Spleen (tissue), 11 donors: Measurements from ENCODE around the gene KCNMB1. TPM values are rescaled to one million over a fixed set of nuclear protein-coding genes. Genes with fewer than 3 reads are reported as not detected.

Experiments used
- DNase-seq: peaks from one replicate; pipeline ENCODE4 v3.0.0-alpha.2; 2020
- H3K27ac ChIP-seq, 8 donors: fragments of 200-600 bp; sonication (generic) in 7 of 8; 1 replicate in 4 of 8; 2 replicates in 4 of 8; pipeline versions ENCODE4 v1.5.0 to v1.8.0; 2016 to 2021; ENCODE audit warnings: inconsistent platforms in 4 of 8, mild to moderate bottlenecking in 4 of 8, moderate library complexity in 1 of 8
- H3K27me3 ChIP-seq, 7 donors: fragments of 200-600 bp; sonication (generic) in 6 of 7; replicated peaks in 1 of 7; 1 replicate in 4 of 7; 2 replicates in 3 of 7; pipeline versions ENCODE4 v1.5.0 to v1.8.0; 2016 to 2021; ENCODE audit warnings: inconsistent platforms in 3 of 7, mild to moderate bottlenecking in 1 of 7
- H3K36me3 ChIP-seq, 6 donors: fragments of 200-600 bp; sonication (generic) in 5 of 6; 1 replicate in 4 of 6; 2 replicates in 2 of 6; pipeline versions ENCODE4 v1.5.0 to v1.8.0; 2016 to 2021; ENCODE audit warnings: inconsistent platforms in 2 of 6
- H3K4me1 ChIP-seq, 6 donors: fragments of 200-600 bp; sonication (generic) in 5 of 6; 1 replicate in 3 of 6; 2 replicates in 3 of 6; pipeline versions ENCODE4 v1.5.0 to v1.8.0; 2016 to 2021; ENCODE audit warnings: inconsistent platforms in 3 of 6
- H3K4me3 ChIP-seq, 8 donors: fragments of 200-600 bp; sonication (generic) in 7 of 8; 1 replicate in 4 of 8; 2 replicates in 4 of 8; pipeline versions ENCODE4 v1.5.0 to v1.8.0; 2016 to 2021; ENCODE audit warnings: inconsistent platforms in 4 of 8, mild to moderate bottlenecking in 4 of 8, moderate library complexity in 2 of 8
- H3K9me3 ChIP-seq, 8 donors: fragments of 200-600 bp; sonication (generic) in 7 of 8; 1 replicate in 4 of 8; 2 replicates in 4 of 8; pipeline versions ENCODE4 v1.5.0 to v1.8.0; 2016 to 2021; ENCODE audit warnings: inconsistent platforms in 4 of 8
- CTCF ChIP-seq, 11 experiments: fragments of 200-600 bp in 7 of 11; fragments of 450-650 bp in 4 of 11; sonication (generic) in 4 of 11; IDR thresholded peaks in 8 of 11; conservative IDR thresholded peaks in 3 of 11; 1 replicate in 7 of 11; 2 replicates in 4 of 11; pipeline versions ENCODE4 v1.4.0 to v1.8.0; 2016 to 2021; ENCODE audit warnings: antibody characterized with exemption in 11 of 11, inconsistent platforms in 4 of 11, mild to moderate bottlenecking in 1 of 11
- POLR2A ChIP-seq, 3 donors: fragments of 450-650 bp; IDR thresholded peaks; one replicate each; pipeline ENCODE4 v1.5.1; 2017; ENCODE audit warnings: antibody characterized with exemption in 3 of 3, mild to moderate bottlenecking in 1 of 3
- POLR2AphosphoS5 ChIP-seq, 3 donors: sonication (generic); formaldehyde crosslinking; IDR thresholded peaks; one replicate each; pipeline ENCODE4 v1.5.1; 2017; ENCODE audit warnings: antibody characterized with exemption in 3 of 3
- WGBS, 5 donors: extraction: QIAGEN DNeasy Blood & Tissue Kit in 3 of 5; methylation state at CpG; one replicate each; pipeline versions ENCODE4 v1.1.5 to v1.1.7; 2013 to 2018; 5-methylcytosine and 5-hydroxymethylcytosine counted together
- intact Hi-C: fragments of 100-400 bp; cut with DNase I; formaldehyde crosslinking; loops from one replicate; pipeline ENCODE4 v1.15.0; 2023; ENCODE audit warnings: low total_unique reads
- polyA plus RNA-seq, 3 donors: library from polyadenylated mRNA; stranded (reverse); fragments of 200-250 nt; gene quantifications; one replicate each; pipeline ENCODE4 v1.2.1, GENCODE V29; 2013
- total RNA-seq, 7 donors: library from RNA; depleted of rRNA in 3 of 7; stranded (reverse); fragments of >200 nt in 3 of 7; fragmentation: NEBNext Ultra II Directional in 4 of 7; extraction: Animal tissue kit (Norgen Biotek cat#: 25700) in 4 of 7; gene quantifications; one replicate each; pipeline versions ENCODE4 v1.1.0 to v1.2.1, GENCODE V29; 2016 to 2021
- donor health status: healthy with polysubstance abuse.
- donor health status: DM: no; HTN: no; CAD: no; lungs with moderate emphysema.
- donor health status: DM: no; HTN: no; CAD: no.
- donor health status: Bipolar disorder and iron deficiency.
- donor health status: healthy.
- donor health status: DM: no; HTN: no; CAD: no.
- donor health status: DM: yes; HTN: yes; CAD: no.

KCNMB1 gene
- total and polyA plus RNA-seq, 10 donors: 0.13 to 2.2 (median 0.77) TPM

- H3K4me1 ChIP-seq: peaks cover 0 to 24% (median 9%) of the 10 kb centered on the region in 6 donors
- H3K36me3 ChIP-seq: no peaks in the 10 kb centered on the region
- H3K4me3 ChIP-seq: no peak overlapping the region
- H3K9me3 ChIP-seq: peaks cover 0 to 3% (median 0%) of the 10 kb centered on the region in 8 donors
- TF ChIP-seq CTCF (IDR thresholded peaks at IDR 0.05 in 8 of 11, conservative IDR thresholded peaks at IDR 0.05 in 3 of 11) (no peak), POLR2AphosphoS5 (IDR thresholded peaks at IDR 0.05) (no peak), POLR2A (IDR thresholded peaks at IDR 0.05) (no peak)
- WGBS, 5 donors: 79 to 93% (median 85%) methylated on average over 2 of the region's 2 CpGs
- no peak for DNase-seq
- no peaks in the 10 kb centered on the region for H3K27me3 ChIP-seq
- H3K27ac ChIP-seq: no peak overlapping the region
- intact Hi-C loops: no loop called here
Measured at GRCh38 chr5:170402508-170402907, 13.3 kb upstream of the KCNMB1 start.

GRCh38 chr5:170397059-170397458 is 7.9 kb upstream of the KCNMB1 start:
- no peak for DNase-seq
- no peaks in the 10 kb centered on the region for H3K36me3 ChIP-seq
- WGBS, 5 donors: 78 to 98% (median 92%) methylated on average over 2 of the region's 2 CpGs
- H3K4me3 ChIP-seq: no peak overlapping the region
- no peak overlapping the region for H3K27ac ChIP-seq
- intact Hi-C loops: no loop called here
- H3K27me3 ChIP-seq: no peaks in the 10 kb centered on the region
- TF ChIP-seq CTCF (IDR thresholded peaks at IDR 0.05 in 8 of 11, conservative IDR thresholded peaks at IDR 0.05 in 3 of 11): no peak
- no peak for TF ChIP-seq POLR2A (IDR thresholded peaks at IDR 0.05)
- no peak for TF ChIP-seq POLR2AphosphoS5 (IDR thresholded peaks at IDR 0.05)
- peaks cover 0 to 3% (median 0%) of the 10 kb centered on the region in 8 donors for H3K9me3 ChIP-seq
- H3K4me1 ChIP-seq: peaks cover 10 to 35% (median 18%) of the 10 kb centered on the region in 6 donors

- intact Hi-C loops: no loop called here
- H3K27me3 ChIP-seq: peaks cover 0 to 7% (median 0%) of the 10 kb centered on the region in 7 donors
- TF ChIP-seq CTCF (IDR thresholded peaks at IDR 0.05 in 8 of 11, conservative IDR thresholded peaks at IDR 0.05 in 3 of 11) (no peak), POLR2A (IDR thresholded peaks at IDR 0.05) (no peak), POLR2AphosphoS5 (IDR thresholded peaks at IDR 0.05) (peak in 2 of 3 donors; percentile 39 to 62)
- peak; percentile 82 for DNase-seq
- 42 to 72% (median 44%) methylated on average over 8 of the region's 8 CpGs for WGBS, 5 donors
- H3K4me3 ChIP-seq: no peak overlapping the region
- H3K4me1 ChIP-seq: peaks cover 10 to 47% (median 26%) of the 10 kb centered on the region in 6 donors
- peak overlapping the region in 7 of 8 donors; percentile 3 to 71 (median 54) for H3K27ac ChIP-seq
- no peaks in the 10 kb centered on the region for H3K36me3 ChIP-seq
- no peaks in the 10 kb centered on the region for H3K9me3 ChIP-seq
Measured at GRCh38 chr5:170393958-170394357, 4.8 kb upstream of the KCNMB1 start.

- H3K36me3 ChIP-seq: no peaks in the 10 kb centered on the region
- H3K4me3 ChIP-seq: peak overlapping the region in 1 of 8 donors; percentile 28
- H3K4me1 ChIP-seq: peaks cover 10 to 54% (median 28%) of the 10 kb centered on the region in 6 donors
- intact Hi-C loops: no loop called here
- TF ChIP-seq POLR2A (IDR thresholded peaks at IDR 0.05) (no peak), CTCF (IDR thresholded peaks at IDR 0.05 in 8 of 11, conservative IDR thresholded peaks at IDR 0.05 in 3 of 11) (no peak), POLR2AphosphoS5 (IDR thresholded peaks at IDR 0.05) (no peak)
- H3K27ac ChIP-seq: peak overlapping the region in 6 of 8 donors; percentile 49 to 71 (median 56)
- peaks cover 0 to 12% (median 0%) of the 10 kb centered on the region in 7 donors for H3K27me3 ChIP-seq
- DNase-seq: no peak
- H3K9me3 ChIP-seq: no peaks in the 10 kb centered on the region
- WGBS, 5 donors: 33 to 50% (median 41%) methylated on average over 6 of the region's 6 CpGs
Measured at GRCh38 chr5:170393235-170393634, 4.1 kb upstream of the KCNMB1 start.
